Central memory CD8-positive, alpha-beta T cell (primary cell): ENCODE data around the gene MOBP.

Experiments
- ATAC-seq: fragments of 150-1000 bp; cut with Tn5 transposase; replicated peaks from 2 replicates; pipeline ENCODE4 v1.10.0; 2022; ENCODE audit warnings: mild to moderate bottlenecking, moderate FRiP score, moderate number of reproducible peaks; ENCODE audit not compliant: poor library complexity, severe bottlenecking; ENCODE audit errors: extremely low read depth
- DNase-seq, 2 donors: peaks; one replicate each; pipeline ENCODE4 v3.0.0; 2021; ENCODE audit warnings: low spot score in 2 of 2
- H3K27ac Mint-ChIP-seq: one replicate; pipeline ENCODE4 v1.8.0; 2022; ENCODE audit warnings: low read depth, mild to moderate bottlenecking, moderate library complexity, mixed read lengths
- H3K27me3 Mint-ChIP-seq: one replicate; pipeline ENCODE4 v1.8.0; 2022; ENCODE audit warnings: mixed read lengths
- H3K36me3 Mint-ChIP-seq: one replicate; pipeline ENCODE4 v1.8.0; 2022; ENCODE audit warnings: mild to moderate bottlenecking, moderate library complexity, mixed read lengths; ENCODE audit not compliant: insufficient read depth
- H3K4me1 Mint-ChIP-seq: one replicate; pipeline ENCODE4 v1.8.0; 2022; ENCODE audit warnings: mixed read lengths
- H3K4me3 Mint-ChIP-seq: one replicate; pipeline ENCODE4 v1.8.0; 2022; ENCODE audit warnings: mild to moderate bottlenecking, moderate library complexity, mixed read lengths
- H3K9me3 Mint-ChIP-seq: one replicate; pipeline ENCODE4 v1.8.0; 2022; ENCODE audit warnings: mixed read lengths

The MOBP gene

GRCh38 chr3:39479701-39480414 is 12.4 kb downstream of the MOBP start:
- H3K9me3 Mint-ChIP-seq: peaks cover 10% of the 10 kb centered on the region
- no peaks in the 10 kb centered on the region for H3K36me3 Mint-ChIP-seq
- H3K27ac Mint-ChIP-seq: no peak overlapping the region
- peaks cover 10% of the 10 kb centered on the region for H3K27me3 Mint-ChIP-seq
- ATAC-seq: no peak
- DNase-seq: no peak
- H3K4me1 Mint-ChIP-seq: no peaks in the 10 kb centered on the region
- no peak overlapping the region for H3K4me3 Mint-ChIP-seq

- Mint-ChIP-seq H3K36me3 (no peaks in the 10 kb centered on the region), H3K4me1 (no peaks in the 10 kb centered on the region), H3K4me3 (no peak overlapping the region), H3K9me3 (no peaks in the 10 kb centered on the region), H3K27me3 (peaks cover 17% of the 10 kb centered on the region), H3K27ac (no peak overlapping the region)
- no peak for ATAC-seq
- DNase-seq: no peak
Measured at GRCh38 chr3:39485547-39485946, 18.1 kb downstream of the MOBP start.

- no peak for ATAC-seq
- Mint-ChIP-seq H3K4me1 (no peaks in the 10 kb centered on the region), H3K27ac (no peak overlapping the region), H3K27me3 (peaks cover 56% of the 10 kb centered on the region), H3K36me3 (no peaks in the 10 kb centered on the region), H3K9me3 (no peaks in the 10 kb centered on the region), H3K4me3 (no peak overlapping the region)
- DNase-seq: no peak
Measured at GRCh38 chr3:39491014-39491413, 23.5 kb downstream of the MOBP start.

DNA sequence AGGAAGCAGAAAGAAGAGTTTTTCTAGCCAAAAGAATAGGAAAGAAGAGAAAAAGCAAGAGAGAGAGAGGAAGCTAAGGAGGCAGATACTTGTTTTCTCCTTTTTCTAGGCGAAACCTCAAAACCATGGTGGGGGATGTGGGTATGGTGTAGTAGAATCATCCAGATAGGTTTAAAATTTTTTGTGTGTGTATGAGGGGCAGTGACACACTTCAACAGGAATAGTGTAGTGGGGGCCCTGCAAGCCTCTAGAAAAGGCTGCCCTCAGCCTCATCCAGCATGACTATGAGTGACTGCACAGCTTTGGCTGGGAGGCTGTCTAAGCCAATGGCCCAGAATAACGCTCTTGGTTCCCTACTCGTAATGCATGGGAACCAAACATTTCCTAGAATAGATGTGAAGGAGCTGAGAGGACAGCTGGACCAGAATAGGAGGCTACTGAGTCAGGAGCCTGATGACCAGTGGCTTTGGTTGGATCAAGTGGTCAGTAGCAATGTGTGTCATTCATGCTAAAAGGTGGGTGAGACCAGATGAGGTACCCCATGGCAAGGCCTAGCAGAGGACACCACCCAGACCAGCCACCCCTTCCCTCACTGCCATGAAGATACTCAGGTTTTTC is 24.4 kb downstream of the MOBP start:
- Mint-ChIP-seq H3K36me3 (no peaks in the 10 kb centered on the region), H3K27ac (no peak overlapping the region), H3K4me3 (no peak overlapping the region), H3K9me3 (no peaks in the 10 kb centered on the region), H3K4me1 (no peaks in the 10 kb centered on the region), H3K27me3 (peaks cover 56% of the 10 kb centered on the region)
- DNase-seq: no peak
- no peak for ATAC-seq

GRCh38 chr3:39494781-39495180 is 27.3 kb downstream of the MOBP start:
- no peak for ATAC-seq
- no peak overlapping the region for H3K4me3 Mint-ChIP-seq
- H3K4me1 Mint-ChIP-seq: no peaks in the 10 kb centered on the region
- H3K27me3 Mint-ChIP-seq: peaks cover 49% of the 10 kb centered on the region
- DNase-seq: no peak
- H3K9me3 Mint-ChIP-seq: no peaks in the 10 kb centered on the region
- no peaks in the 10 kb centered on the region for H3K36me3 Mint-ChIP-seq
- H3K27ac Mint-ChIP-seq: no peak overlapping the region

GRCh38 chr3:39497753-39498152 is 30.3 kb downstream of the MOBP start:
- Mint-ChIP-seq H3K36me3 (no peaks in the 10 kb centered on the region), H3K27ac (no peak overlapping the region), H3K4me1 (no peaks in the 10 kb centered on the region), H3K27me3 (peaks cover 56% of the 10 kb centered on the region), H3K4me3 (no peak overlapping the region), H3K9me3 (no peaks in the 10 kb centered on the region)
- DNase-seq: no peak
- no peak for ATAC-seq

DNA sequence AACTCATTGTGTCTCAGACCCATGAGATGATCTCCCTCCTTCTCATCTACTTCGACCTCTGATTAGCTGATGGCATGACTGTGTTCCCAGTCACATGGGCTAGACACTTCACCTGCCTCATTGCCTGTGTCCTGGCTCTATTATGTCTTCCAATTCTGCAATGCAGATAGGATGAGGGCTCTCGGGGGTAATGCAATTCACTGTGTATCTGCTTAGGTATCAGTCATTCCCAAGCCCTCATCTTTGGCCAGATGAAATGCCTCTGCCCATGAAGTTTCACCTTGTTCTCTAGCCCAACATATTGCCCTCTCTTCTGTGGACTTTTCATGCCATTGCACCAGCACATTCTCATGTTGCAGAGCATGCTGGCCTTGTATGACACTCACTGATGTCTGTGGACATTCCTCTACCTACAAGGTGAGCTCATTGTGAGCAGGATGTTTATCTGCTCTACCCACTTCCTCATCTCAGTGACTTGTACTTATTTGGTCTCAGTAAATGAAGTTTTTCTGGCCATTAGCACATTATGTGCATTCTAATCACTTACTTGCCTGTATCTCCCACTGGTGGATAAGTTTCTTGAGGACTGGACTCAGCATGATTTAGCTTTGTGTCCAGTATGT is 32.3 kb downstream of the MOBP start:
- Mint-ChIP-seq H3K27ac (no peak overlapping the region), H3K4me1 (no peaks in the 10 kb centered on the region), H3K4me3 (no peak overlapping the region), H3K9me3 (no peaks in the 10 kb centered on the region), H3K27me3 (peaks cover 57% of the 10 kb centered on the region), H3K36me3 (no peaks in the 10 kb centered on the region)
- DNase-seq (no peak), ATAC-seq (no peak)

DNA sequence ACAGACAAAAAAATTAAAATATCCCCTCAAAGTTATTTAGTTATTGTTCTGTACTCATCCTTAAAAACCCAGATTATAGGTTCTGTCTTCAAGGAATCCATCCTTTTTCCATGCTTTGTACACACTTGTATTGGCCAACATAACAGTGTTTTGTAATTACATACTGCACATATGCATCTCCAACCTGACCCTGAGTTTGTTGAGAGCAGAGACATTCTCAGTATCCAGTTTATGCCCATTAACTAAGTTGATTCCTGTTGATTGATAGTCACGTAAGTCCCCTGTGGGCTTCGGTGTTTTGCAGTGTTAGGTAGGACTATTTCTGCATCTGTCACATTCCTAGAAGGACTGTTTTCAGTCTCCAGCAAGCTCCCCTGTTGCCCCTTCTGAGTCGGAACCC is 33.6 kb downstream of the MOBP start:
- ATAC-seq: no peak
- Mint-ChIP-seq H3K4me3 (no peak overlapping the region), H3K27me3 (peaks cover 52% of the 10 kb centered on the region), H3K4me1 (no peaks in the 10 kb centered on the region), H3K9me3 (no peaks in the 10 kb centered on the region), H3K27ac (no peak overlapping the region), H3K36me3 (no peaks in the 10 kb centered on the region)
- no peak for DNase-seq

- Mint-ChIP-seq H3K36me3 (no peaks in the 10 kb centered on the region), H3K9me3 (no peaks in the 10 kb centered on the region), H3K27ac (no peak overlapping the region), H3K4me3 (no peak overlapping the region), H3K27me3 (peaks cover 52% of the 10 kb centered on the region), H3K4me1 (no peaks in the 10 kb centered on the region)
- ATAC-seq: no peak
- DNase-seq: no peak
Measured at GRCh38 chr3:39501968-39502837, 34.7 kb downstream of the MOBP start.

GRCh38 chr3:39502838-39503145 is 35.3 kb downstream of the MOBP start:
- peaks cover 52% of the 10 kb centered on the region for H3K27me3 Mint-ChIP-seq

DNA sequence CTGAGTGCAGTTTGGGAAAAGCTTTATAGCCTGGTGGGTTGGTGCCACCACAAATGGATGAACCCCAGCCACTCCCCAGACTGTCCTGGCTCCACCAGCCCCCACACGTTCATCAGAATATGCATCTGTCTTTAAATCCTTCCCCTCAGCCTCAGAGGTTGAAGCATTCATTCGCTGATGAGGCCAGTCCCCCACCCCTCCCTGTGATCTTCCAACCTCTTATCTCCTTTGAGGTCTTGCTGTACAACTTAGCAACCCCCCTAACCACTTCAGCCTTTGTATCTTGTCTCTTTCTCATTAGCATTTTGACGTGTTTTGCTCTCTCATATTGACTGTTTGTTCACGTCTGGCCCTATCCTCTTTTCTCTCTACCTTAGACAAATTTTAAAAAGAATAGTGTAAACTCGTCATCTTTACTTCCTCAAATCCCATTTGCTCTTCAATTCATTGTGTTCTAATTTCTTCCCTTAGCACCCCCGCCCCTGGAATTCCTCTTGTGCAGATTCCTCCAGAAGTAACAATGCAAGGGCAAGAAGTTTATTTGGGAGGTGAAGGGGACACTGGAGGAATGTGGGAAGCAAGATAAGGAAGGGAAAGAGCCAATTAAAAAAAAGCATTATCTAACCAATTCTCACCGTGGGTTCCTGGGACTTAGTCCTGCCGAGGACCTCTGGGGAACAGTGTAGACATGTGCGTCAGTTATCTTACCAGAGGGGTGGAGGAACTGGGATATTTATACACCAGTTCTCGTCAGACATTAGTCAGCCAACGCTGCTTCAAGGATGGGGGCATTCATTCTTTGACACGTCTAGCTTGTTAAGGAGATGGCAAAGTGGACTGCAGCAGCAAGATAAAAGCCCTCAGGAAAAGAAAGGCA is 38.6 kb downstream of the MOBP start:
- Mint-ChIP-seq H3K27me3 (peaks cover 29% of the 10 kb centered on the region), H3K27ac (no peak overlapping the region), H3K36me3 (no peaks in the 10 kb centered on the region), H3K4me1 (no peaks in the 10 kb centered on the region), H3K9me3 (no peaks in the 10 kb centered on the region), H3K4me3 (no peak overlapping the region)
- no peak for ATAC-seq
- no peak for DNase-seq

More at GRCh38 chr3:39502838-39503145, 35.3 kb downstream of the MOBP start:
- Mint-ChIP-seq H3K27ac (no peak overlapping the region), H3K36me3 (no peaks in the 10 kb centered on the region), H3K4me1 (no peaks in the 10 kb centered on the region), H3K9me3 (no peaks in the 10 kb centered on the region), H3K4me3 (no peak overlapping the region)
- no peak for ATAC-seq
- DNase-seq: no peak

- no peak for ATAC-seq
- no peak for DNase-seq
- Mint-ChIP-seq H3K9me3 (no peaks in the 10 kb centered on the region), H3K4me3 (no peak overlapping the region), H3K27me3 (peaks cover 22% of the 10 kb centered on the region), H3K4me1 (no peaks in the 10 kb centered on the region), H3K36me3 (no peaks in the 10 kb centered on the region), H3K27ac (no peak overlapping the region)
Measured at GRCh38 chr3:39506863-39507262, 39.4 kb downstream of the MOBP start.
